ENCODE measurements around the gene CENPP.

Gene CENPP

GRCh38 chr9:92315456-92315855 lies 10.3 kb upstream of the CENPP start:
- no peak for DNase-seq

GRCh38 chr9:92324431-92324830 lies 1.3 kb upstream of the CENPP start:
- DNase-seq, result no peak

- no peak for DNase-seq
These were observed 874 bp upstream of the CENPP start for GRCh38 chr9:92324889-92325268.

- DNase-seq, result no peak
These were observed 293 bp downstream of the CENPP start for GRCh38 chr9:92325991-92326500.

- no peak for DNase-seq
These were observed 1.6 kb downstream of the CENPP start for GRCh38 chr9:92327283-92327850.

GRCh38 chr9:92328225-92328624 lies 2.5 kb downstream of the CENPP start:
- no peak for DNase-seq

GRCh38 chr9:92332577-92333281 lies 7.0 kb downstream of the CENPP start:
- no peak for DNase-seq

GRCh38 chr9:92333282-92333634 lies 7.5 kb downstream of the CENPP start:
- DNase-seq, result no peak

GRCh38 chr9:92341578-92341977 lies 15.8 kb downstream of the CENPP start:
- DNase-seq, result no peak

- DNase-seq, result no peak
These were observed 17.2 kb downstream of the CENPP start for GRCh38 chr9:92342825-92343488.

GRCh38 chr9:92345582-92345981 lies 19.8 kb downstream of the CENPP start:
- no peak for DNase-seq

- DNase-seq, result no peak
These were observed 24.3 kb downstream of the CENPP start for GRCh38 chr9:92349771-92350739.

- no peak for DNase-seq
These were observed 25.0 kb downstream of the CENPP start for GRCh38 chr9:92350740-92351133.

GRCh38 chr9:92353051-92353450 lies 27.3 kb downstream of the CENPP start:
- DNase-seq, result no peak

GRCh38 chr9:92359394-92359995 lies 33.7 kb downstream of the CENPP start:
- no peak for DNase-seq

GRCh38 chr9:92360083-92360482 lies 34.3 kb downstream of the CENPP start:
- DNase-seq, result no peak

GRCh38 chr9:92369075-92369474 lies 43.3 kb downstream of the CENPP start:
- no peak for DNase-seq

- no peak for DNase-seq
These were observed 47.4 kb downstream of the CENPP start for GRCh38 chr9:92373167-92373566.

GRCh38 chr9:92377876-92378275 lies 52.1 kb downstream of the CENPP start:
- DNase-seq, result no peak

- no peak for DNase-seq
These were observed 53.3 kb downstream of the CENPP start for GRCh38 chr9:92378865-92379560.

GRCh38 chr9:92380603-92381002 lies 54.9 kb downstream of the CENPP start:
- DNase-seq, result no peak

- no peak for DNase-seq
These were observed 56.0 kb downstream of the CENPP start for GRCh38 chr9:92381775-92382174.

All from stimulated activated CD4-positive, alpha-beta T cell treated with anti-CD3 and anti-CD28 coated beads, Interleukin-2, amount 100 ng/mL, for 48 hours (primary cell).